ENCODE measurements around the gene TEAD1. TPM values are rescaled to one million over a fixed set of nuclear protein-coding genes. Genes with fewer than 3 reads are reported as not detected.

Gene TEAD1
- total RNA-seq, 4 donors from 2014 or later = 46.1 to 175 (median 126) TPM

DNA sequence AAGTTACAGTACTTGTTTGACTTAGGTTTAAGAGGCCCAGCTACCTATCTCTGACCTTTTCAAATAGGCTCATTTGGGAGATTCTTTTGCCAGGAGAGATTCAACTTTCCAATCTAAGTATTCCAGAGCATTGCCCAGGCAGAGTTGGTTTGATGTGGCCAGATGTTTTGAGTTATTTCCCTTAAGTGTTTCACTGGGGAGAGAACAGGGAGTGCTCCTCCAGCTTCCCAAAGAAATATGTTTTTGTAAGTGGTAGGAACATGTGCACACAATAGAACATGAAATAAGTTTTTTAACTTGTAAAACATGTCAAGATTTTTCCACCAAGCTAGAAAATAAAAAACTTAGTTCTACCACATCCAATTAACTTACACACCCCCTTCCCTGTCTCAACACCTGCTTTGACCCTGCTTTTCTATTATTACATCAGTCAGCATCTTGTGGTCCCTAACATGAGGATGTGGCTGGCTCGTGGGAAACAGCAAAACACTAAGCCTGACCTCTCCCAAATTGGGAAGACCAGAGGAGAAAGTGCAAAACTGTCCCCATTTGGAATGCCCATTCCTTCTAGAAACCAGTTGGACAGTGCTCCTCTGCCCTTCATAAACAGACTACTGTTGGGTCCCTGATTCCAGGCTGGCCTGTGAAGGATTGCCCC, 264.5 kb downstream of the TEAD1 start:
- intact Hi-C loops (cut with DNase I; ENCODE audit: low total_unique reads) = no loop called here
- Histone ChIP-seq H3K4me1 (no peaks in the 10 kb centered on the region), H3K9me3 (no peaks in the 10 kb centered on the region), H3K36me3 (peaks cover 0 to 62% of the 10 kb centered on the region in 2 donors), H3K27me3 (no peaks in the 10 kb centered on the region), H3K4me3 (no peak overlapping the region), H3K27ac (no peak overlapping the region)
- TF ChIP-seq, protein P1, sequence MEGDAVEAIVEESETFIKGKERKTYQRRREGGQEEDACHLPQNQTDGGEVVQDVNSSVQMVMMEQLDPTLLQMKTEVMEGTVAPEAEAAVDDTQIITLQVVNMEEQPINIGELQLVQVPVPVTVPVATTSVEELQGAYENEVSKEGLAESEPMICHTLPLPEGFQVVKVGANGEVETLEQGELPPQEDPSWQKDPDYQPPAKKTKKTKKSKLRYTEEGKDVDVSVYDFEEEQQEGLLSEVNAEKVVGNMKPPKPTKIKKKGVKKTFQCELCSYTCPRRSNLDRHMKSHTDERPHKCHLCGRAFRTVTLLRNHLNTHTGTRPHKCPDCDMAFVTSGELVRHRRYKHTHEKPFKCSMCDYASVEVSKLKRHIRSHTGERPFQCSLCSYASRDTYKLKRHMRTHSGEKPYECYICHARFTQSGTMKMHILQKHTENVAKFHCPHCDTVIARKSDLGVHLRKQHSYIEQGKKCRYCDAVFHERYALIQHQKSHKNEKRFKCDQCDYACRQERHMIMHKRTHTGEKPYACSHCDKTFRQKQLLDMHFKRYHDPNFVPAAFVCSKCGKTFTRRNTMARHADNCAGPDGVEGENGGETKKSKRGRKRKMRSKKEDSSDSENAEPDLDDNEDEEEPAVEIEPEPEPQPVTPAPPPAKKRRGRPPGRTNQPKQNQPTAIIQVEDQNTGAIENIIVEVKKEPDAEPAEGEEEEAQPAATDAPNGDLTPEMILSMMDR (IDR thresholded peaks at IDR 0.05 in 4 of 5, conservative IDR thresholded peaks at IDR 0.05 in 1 of 5) = no peak
- TF ChIP-seq POLR2A (IDR thresholded peaks at IDR 0.05) = no peak
- no peak for DNase-seq
- in situ Hi-C loops (cut with MboI; ENCODE audit: low sequenced_read_pairs in 4 of 4) = no loop called here
- no peak for ATAC-seq

DNA sequence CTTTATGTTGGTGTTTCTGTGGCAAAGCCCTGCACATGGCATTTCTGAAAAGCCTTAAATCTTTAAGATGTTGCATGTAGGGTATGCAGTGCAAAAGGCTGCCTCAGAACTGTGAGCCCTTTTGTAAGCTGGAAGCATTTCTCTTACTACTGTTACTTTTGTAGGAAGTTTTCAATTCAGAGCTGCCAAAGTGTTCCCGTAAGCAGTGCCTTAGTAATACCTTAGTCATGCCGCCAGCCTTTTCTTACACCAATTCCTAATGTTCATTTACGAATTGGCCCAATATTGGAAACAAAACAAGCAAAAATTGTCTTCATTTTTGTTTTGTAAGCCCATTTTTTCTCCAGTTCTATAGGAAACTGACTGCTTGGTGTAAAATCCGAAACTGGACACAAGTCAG, 267.4 kb downstream of the TEAD1 start:
- no peak for ATAC-seq
- Histone ChIP-seq H3K27ac (no peak overlapping the region), H3K9me3 (no peaks in the 10 kb centered on the region), H3K36me3 (peaks cover 0 to 57% of the 10 kb centered on the region in 2 donors), H3K4me3 (no peak overlapping the region), H3K4me1 (no peaks in the 10 kb centered on the region), H3K27me3 (no peaks in the 10 kb centered on the region)
- in situ Hi-C loops (cut with MboI; ENCODE audit: low sequenced_read_pairs in 4 of 4) (no loop called here), intact Hi-C loops (cut with DNase I; ENCODE audit: low total_unique reads) (no loop called here)
- TF ChIP-seq, protein P1 (IDR thresholded peaks at IDR 0.05 in 4 of 5, conservative IDR thresholded peaks at IDR 0.05 in 1 of 5) = no peak
- no peak for TF ChIP-seq POLR2A (IDR thresholded peaks at IDR 0.05)
- no peak for DNase-seq

DNA sequence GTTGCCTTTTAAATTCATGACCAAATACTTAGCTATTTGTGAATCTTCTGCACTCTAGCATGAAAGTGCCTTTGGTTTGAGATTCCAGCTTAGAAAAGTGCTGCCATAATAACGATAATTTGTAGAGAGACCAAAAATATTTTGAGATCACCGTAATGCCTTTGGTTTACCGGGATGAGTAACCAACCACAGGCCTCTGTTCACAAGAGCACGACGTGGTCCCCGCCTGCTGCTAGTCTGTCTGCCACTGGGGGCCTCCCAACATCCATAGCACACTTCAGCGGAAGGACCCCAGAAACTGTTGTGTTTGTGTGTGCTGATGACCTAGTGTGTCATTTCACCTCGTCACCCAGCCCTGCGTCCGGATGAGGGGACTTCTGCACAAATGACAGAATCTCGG, 267.9 kb downstream of the TEAD1 start:
- peaks cover 0 to 53% of the 10 kb centered on the region in 2 donors for H3K36me3 ChIP-seq

DNA sequence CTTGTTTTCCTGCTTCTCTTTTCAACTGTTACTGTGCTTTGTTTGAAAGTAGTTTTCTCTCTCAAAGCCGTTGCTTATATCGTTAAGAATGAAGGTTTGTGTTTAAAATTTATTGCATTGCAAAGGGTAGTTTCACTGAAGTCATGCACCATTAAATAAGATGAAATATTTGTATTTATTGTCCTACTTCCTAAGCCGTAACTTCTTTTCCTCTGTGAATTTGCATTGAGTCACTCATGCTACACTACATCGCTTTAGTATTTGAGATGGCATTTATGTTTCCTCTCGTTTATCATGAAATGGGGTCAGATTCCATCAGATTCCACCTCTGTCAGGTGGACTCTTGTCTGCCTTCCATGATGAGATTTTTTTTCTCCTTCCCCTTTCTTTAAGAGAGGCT, 269.1 kb downstream of the TEAD1 start:
- H3K9me3 ChIP-seq = no peaks in the 10 kb centered on the region
- ATAC-seq (no peak), DNase-seq (no peak)
- intact Hi-C loops (cut with DNase I; ENCODE audit: low total_unique reads) (no loop called here), in situ Hi-C loops (cut with MboI; ENCODE audit: low sequenced_read_pairs in 4 of 4) (no loop called here)
- no peak overlapping the region for H3K27ac ChIP-seq
- no peaks in the 10 kb centered on the region for H3K27me3 ChIP-seq
- no peak overlapping the region for H3K4me3 ChIP-seq
- H3K4me1 ChIP-seq = no peaks in the 10 kb centered on the region
- peaks cover 0 to 41% of the 10 kb centered on the region in 2 donors for H3K36me3 ChIP-seq
- no peak for TF ChIP-seq POLR2A (IDR thresholded peaks at IDR 0.05)
- TF ChIP-seq, protein P1 (IDR thresholded peaks at IDR 0.05 in 4 of 5, conservative IDR thresholded peaks at IDR 0.05 in 1 of 5) = no peak

More for the DNA sequence above, 267.9 kb downstream of the TEAD1 start:
- no peaks in the 10 kb centered on the region for H3K9me3 ChIP-seq
- no peak for TF ChIP-seq POLR2A (IDR thresholded peaks at IDR 0.05)
- TF ChIP-seq, protein P1 (IDR thresholded peaks at IDR 0.05 in 4 of 5, conservative IDR thresholded peaks at IDR 0.05 in 1 of 5) = no peak
- H3K4me1 ChIP-seq = no peaks in the 10 kb centered on the region
- DNase-seq (no peak), ATAC-seq (no peak)
- in situ Hi-C loops (cut with MboI; ENCODE audit: low sequenced_read_pairs in 4 of 4) (no loop called here), intact Hi-C loops (cut with DNase I; ENCODE audit: low total_unique reads) (no loop called here)
- no peak overlapping the region for H3K27ac ChIP-seq
- H3K27me3 ChIP-seq = no peaks in the 10 kb centered on the region
- no peak overlapping the region for H3K4me3 ChIP-seq

DNA sequence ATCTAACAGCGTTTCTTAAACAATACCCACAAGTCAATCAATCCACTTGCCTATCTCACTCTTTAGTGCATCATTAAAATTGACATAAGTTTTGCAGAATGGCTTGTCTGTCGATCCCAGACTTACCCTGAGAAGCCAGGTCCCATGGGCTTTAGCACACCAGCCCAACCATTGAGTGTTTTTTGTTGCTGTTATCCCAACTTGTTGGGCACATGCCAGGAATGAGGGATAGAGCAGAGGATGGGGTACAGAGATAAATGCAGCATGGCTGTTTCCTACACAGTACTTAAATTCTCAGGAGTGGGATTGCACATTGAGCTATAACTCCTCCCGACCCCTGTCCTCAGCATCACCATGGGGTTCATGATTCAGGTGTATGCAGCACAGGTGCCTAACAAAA, 270.7 kb downstream of the TEAD1 start:
- ATAC-seq (no peak), DNase-seq (no peak)
- Histone ChIP-seq H3K27me3 (no peaks in the 10 kb centered on the region), H3K4me3 (no peak overlapping the region), H3K4me1 (no peaks in the 10 kb centered on the region), H3K27ac (no peak overlapping the region), H3K9me3 (no peaks in the 10 kb centered on the region), H3K36me3 (peaks cover 0 to 27% of the 10 kb centered on the region in 2 donors)
- in situ Hi-C loops (cut with MboI; ENCODE audit: low sequenced_read_pairs in 4 of 4) (no loop called here), intact Hi-C loops (cut with DNase I; ENCODE audit: low total_unique reads) (no loop called here)
- TF ChIP-seq, protein P1 (IDR thresholded peaks at IDR 0.05 in 4 of 5, conservative IDR thresholded peaks at IDR 0.05 in 1 of 5) = no peak
- no peak for TF ChIP-seq POLR2A (IDR thresholded peaks at IDR 0.05)

Measured in gastrocnemius medialis (tissue), 4 donors.